NB4 (cell line): ENCODE results near the gene NUDT9.

ENCODE experiments used
- CTCF ChIP-seq: IDR thresholded peaks from one replicate; pipeline ENCODE4 v1.5.1; 2012; ENCODE audit warnings: low read depth, low read length
- MAX ChIP-seq: IDR thresholded peaks from 2 replicates; pipeline ENCODE4 v1.6.1; 2011; ENCODE audit warnings: low read depth, low read length

- TF ChIP-seq CTCF: no peak
- TF ChIP-seq MAX: no peak
Observed at GRCh38 chr4:87458913-87459312, 36.5 kb downstream of the NUDT9 start.
